HG03039 (cell line): Measurements from ENCODE around the gene SUCLG2.
"Not testable (repeated sequence)": the region's sequence is repeated elsewhere in the genome, so short reads cannot be mapped to it uniquely, and the experiment has no call there.

Source experiments
- ATAC-seq: cut with Tn5 transposase; IDR thresholded peaks from one replicate; pipeline ENCODE4 v1.9.1; 2021; ENCODE audit warnings: mild to moderate bottlenecking, moderate library complexity; ENCODE audit not compliant: unreplicated experiment

Gene SUCLG2

GRCh38 chr3:67610458-67610857, 44.0 kb downstream of the SUCLG2 start:
- ATAC-seq, result no peak

DNA sequence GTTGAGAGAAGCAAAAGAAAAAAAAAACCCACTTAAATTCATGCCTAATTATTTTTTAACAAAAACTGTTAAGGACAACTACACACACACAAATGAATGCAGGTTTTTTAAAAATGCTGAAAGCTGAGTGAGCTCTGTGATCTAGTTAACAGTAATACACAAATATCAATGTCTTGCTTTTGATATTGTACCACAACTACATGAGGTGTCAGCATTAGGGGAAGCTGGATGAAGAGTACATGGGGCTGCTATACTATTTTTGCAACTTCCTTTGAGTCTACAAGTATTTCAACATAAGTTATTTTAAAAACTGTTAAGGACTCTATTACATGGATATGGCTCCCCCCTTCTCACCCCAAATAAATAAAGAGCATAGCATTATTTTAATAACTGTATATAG, 44.7 kb downstream of the SUCLG2 start:
- ATAC-seq, result no peak

GRCh38 chr3:67608034-67608433, 46.4 kb downstream of the SUCLG2 start:
- no peak for ATAC-seq

GRCh38 chr3:67605377-67605776, 49.0 kb downstream of the SUCLG2 start:
- no peak for ATAC-seq

- ATAC-seq, result no peak
Observed at GRCh38 chr3:67602816-67603215, 51.6 kb downstream of the SUCLG2 start.

DNA sequence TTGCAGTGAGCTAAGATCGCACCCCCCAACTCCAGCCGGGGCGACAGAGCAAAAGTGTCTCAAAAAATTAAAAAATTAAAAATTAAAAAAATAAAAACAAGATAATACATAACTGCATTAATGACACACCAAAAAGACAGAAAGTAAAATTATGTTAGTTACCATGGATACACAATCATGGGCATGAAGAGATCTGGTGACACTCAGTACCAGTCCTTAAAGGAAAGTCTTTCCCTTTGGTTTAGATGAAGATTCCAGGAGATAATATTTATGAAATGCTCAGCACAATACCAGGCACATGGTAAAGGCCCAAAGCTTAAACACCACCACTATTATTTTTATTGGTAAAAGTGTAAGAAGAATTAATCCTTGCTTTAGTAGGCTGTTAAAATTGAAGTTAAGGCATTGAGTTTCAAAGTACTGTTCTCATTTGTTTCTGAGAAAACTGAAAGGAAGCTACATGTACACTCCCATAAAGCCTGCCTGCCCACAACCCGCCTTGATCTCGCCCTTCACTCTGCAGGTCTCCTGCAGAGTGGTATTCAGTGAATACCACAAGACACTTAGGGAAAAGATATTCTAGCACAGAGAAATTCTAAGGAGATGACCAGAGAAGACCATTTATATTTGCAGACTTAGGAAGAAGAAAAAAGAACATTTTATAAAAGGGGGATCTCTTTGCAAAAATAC, 52.3 kb downstream of the SUCLG2 start:
- ATAC-seq, result no peak

DNA sequence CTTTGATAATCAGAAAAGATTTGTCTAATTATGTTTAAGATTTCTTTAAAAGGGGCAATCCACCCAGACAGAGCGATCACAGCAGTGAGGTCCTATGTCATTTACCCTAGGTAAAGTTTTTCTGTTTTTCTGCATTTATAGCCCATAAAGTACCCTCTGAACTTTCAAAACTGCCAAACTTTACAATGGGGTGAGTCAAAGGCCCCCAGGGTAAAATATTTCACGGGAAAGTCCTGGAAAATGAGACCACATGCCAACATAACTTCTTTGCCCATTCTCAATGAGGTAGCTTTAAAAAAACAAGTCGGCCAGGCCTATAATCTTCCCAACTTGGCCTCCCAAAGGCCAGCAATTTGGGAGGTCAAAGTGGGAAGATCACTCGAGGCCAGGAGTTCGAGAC, 53.0 kb downstream of the SUCLG2 start:
- ATAC-seq, result no peak

DNA sequence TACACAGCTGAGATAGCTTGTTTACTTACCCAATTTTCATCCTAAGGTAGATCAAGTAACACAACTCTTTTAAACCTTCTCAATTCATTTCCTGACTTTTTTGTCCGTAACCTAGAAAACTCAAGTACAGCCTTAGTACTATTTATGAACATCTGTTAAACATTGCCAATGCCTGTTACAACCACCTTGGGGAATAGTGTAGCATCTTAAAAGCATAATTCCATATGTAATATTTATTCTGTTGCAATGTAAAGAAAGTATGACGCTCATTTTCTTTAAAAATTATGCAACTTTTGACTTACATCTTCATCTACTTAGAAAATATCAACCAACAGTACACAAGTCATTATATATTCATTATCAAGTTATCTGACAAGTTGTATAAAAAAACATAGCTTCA, 54.6 kb downstream of the SUCLG2 start:
- no peak for ATAC-seq

GRCh38 chr3:67598814-67599556, 55.4 kb downstream of the SUCLG2 start:
- ATAC-seq, result no peak

GRCh38 chr3:67595424-67595823, 59.0 kb downstream of the SUCLG2 start:
- no peak for ATAC-seq

GRCh38 chr3:67593761-67594234, 60.6 kb downstream of the SUCLG2 start:
- ATAC-seq, result no peak

DNA sequence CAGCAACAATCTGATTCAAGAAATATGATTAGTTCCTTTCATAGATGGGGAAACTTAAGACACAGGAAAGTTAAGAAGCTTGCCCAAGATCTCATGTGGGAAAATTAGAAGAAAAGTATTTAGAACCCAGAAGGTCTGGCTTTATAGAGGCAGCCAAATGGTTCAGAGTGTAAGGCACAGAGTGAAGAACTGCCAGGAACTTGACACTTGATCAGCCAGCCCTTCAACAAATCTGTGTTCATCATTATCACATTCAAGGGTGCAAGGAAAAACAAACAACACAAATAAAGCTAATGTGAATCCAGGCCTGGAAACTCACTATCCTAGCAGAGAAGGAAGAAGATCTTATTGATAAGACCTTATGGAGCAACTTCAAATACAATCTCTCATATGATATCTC, 62.4 kb downstream of the SUCLG2 start:
- no peak for ATAC-seq

DNA sequence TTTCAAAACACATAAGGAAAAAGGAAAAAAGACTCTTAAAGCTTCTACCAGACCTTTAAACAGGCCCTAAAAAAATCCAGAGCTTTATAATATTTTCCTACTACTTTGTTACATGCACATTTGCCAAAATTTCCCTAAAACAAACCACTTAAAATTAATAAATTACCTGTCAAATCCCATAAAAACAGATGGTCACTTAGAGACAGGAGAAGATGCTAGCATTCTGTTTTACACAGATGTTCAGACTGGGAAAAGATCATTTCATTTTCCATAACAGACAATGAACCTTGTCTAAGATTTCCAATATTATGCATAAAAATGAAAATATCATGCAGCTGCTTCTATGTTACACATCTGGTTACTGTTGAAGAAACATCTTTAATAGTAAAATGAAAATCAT, 66.6 kb downstream of the SUCLG2 start:
- no peak for ATAC-seq

DNA sequence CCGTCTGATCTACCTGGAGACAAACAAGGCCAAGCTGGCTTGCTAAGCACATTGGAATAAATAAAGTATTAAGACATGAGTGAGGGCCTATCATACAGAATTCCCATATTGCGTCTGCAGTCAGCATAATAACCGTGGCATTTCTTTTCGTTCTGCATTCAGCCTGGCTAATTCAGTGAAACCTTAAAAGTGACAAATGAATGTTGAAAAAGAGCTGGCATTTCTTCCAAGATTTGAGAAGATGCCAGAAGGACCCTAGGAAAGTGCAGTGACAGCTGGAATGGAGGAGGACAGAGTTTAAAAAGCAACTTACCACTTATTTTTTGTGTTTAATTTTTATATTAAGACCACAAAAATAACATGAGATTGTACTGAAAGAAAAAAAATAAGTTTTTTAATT, 67.1 kb downstream of the SUCLG2 start:
- no peak for ATAC-seq

- not testable (repeated sequence) for ATAC-seq
Observed at GRCh38 chr3:67584608-67585007, 69.8 kb downstream of the SUCLG2 start.

DNA sequence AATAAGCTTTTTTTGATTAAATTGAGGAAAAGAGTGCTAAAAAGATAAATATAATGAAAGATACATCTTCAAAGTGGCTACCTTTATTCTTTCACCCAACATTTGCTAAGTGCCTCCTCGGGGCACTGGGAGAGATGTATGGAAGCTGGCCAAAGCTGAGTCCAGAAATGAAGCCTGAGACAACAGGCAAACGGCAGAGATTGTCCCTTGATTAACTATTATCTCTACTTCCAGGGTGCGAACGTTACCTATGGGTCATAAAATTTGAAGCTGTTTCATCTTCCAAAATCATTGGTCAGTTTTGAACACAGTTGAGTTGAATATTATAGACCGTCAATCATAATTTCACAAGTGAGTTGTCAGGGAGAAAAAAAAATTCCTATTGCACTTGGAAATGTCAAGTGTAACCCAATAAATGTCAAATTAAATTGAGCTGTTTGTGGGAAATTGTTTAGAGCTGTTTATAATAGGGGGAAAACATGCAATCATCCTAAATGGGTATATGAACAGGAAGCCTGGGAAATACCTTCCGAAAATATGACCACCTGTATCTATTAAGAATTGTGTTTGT, 73.9 kb downstream of the SUCLG2 start:
- no peak for ATAC-seq

DNA sequence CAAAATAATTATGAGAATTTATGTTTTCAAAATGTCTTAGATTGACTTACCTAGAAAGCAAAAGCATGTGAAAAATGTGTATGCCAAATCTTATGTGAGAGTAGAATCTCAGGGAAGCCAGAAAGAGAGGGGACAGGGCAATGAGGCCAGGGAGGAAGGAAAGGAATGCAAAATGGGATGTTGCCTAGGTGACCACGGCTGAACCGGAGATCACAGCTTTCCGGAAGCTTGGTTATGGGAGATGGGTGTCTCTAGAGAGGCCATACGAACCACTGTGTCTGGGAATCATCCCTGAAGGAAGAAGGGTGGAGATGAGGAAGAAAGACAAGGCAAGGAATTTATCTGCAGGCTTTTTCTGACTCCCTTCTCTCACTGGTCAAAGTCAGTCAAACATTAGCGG, 76.0 kb downstream of the SUCLG2 start:
- ATAC-seq, result no peak

GRCh38 chr3:67576441-67576840, 78.0 kb downstream of the SUCLG2 start:
- no peak for ATAC-seq

- no peak for ATAC-seq
Observed at GRCh38 chr3:67569324-67569723, 85.1 kb downstream of the SUCLG2 start.

- no peak for ATAC-seq
Observed at GRCh38 chr3:67567893-67568292, 86.5 kb downstream of the SUCLG2 start.

GRCh38 chr3:67564973-67565372, 89.4 kb downstream of the SUCLG2 start:
- no peak for ATAC-seq

DNA sequence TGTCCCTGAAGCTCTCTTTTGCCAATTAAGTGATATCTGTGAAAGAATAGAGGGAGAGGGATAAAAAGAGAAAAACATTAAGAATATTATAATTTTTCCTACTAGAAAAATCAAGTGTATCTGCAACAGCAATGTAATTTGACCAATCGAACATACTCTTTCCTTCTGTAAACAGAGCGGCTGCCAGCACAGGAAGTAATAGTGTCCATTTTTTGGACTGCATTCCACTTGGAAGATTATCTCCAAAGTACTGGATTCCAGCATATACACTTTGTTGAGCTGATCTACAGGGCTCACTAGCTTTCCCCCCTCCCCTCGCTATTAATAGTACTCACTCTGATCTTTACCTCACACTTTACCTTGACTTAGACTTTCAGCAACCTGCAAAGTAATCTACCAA, 90.4 kb downstream of the SUCLG2 start:
- ATAC-seq, result no peak
